Regular cardiac myocyte (primary cell): Measurements from ENCODE around the gene GSPT2. TPM values are rescaled to one million over a fixed set of nuclear protein-coding genes. Genes with fewer than 3 reads are reported as not detected.

ENCODE experiments used
- total RNA-seq: library from RNA; depleted of rRNA; stranded (reverse); fragments of >200 nt; gene quantifications from 2 replicates; pipeline ENCODE4 v1.2.3, GENCODE V29; 2014

The GSPT2 gene
- 5.4 and 6.3 TPM in 2 replicates for total RNA-seq

GRCh38 chrX:51743179-51743957 is at the start of gene GSPT2:
Gene GSPT2 (plus strand): TSS chrX:51743442. CDS start chrX:51743627, 185 bp downstream.

GRCh38 chrX:51710277-51711164 is 32.7 kb upstream of the GSPT2 start, which contains the start of gene CENPVL1:
Gene CENPVL1 (plus strand): TSS chrX:51710512. CDS start chrX:51710512, 0 bp downstream.

Other genes starting within 250 kb of the GSPT2 start
- 7.6 and 14.0 TPM in 2 replicates for gene NUDT11, start 246.8 kb upstream of the GSPT2 start, total RNA-seq
- gene CENPVL3, start 124.5 kb upstream of the GSPT2 start, total RNA-seq = not detected in 2 replicates
- not detected in 2 replicates for gene CENPVL2, start 60.6 kb upstream of the GSPT2 start, total RNA-seq
- not detected in 2 replicates for gene CENPVL1, start 32.9 kb upstream of the GSPT2 start, total RNA-seq
- gene MAGED1, start 150.2 kb downstream of the GSPT2 start, total RNA-seq = 95.6 and 151 TPM in 2 replicates